ENCODE measurements around the gene TMEM270. TPM values are rescaled to one million over a fixed set of nuclear protein-coding genes. Genes with fewer than 3 reads are reported as not detected.

Gene TMEM270
- polyA plus RNA-seq, 3 donors, result not detected

- H3K4me1 Mint-ChIP-seq, result peaks cover 62% of the 10 kb centered on the region
- intact Hi-C loops (cut with micrococcal nuclease), result no loop called here
- Histone ChIP-seq H3K4me3 (replicated peaks in 1 of 3; ENCODE audit: low read depth in 2 of 3, low read length in 3 of 3) (no peak overlapping the region), H3K27me3 (ENCODE audit: control insufficient read depth in 2 of 2, insufficient read depth in 2 of 2, low read length in 2 of 2) (no peaks in the 10 kb centered on the region), H3K4me1 (ENCODE audit: control insufficient read depth in 1 of 2, insufficient read depth in 2 of 2, low read length in 2 of 2) (peaks cover 62 to 74% of the 10 kb centered on the region in 2 donors), H2AFZ (ENCODE audit: insufficient read depth, low read depth, low read length, poor library complexity, severe bottlenecking) (no peak overlapping the region), H4K20me1 (ENCODE audit: insufficient read depth, low read length) (no peaks in the 10 kb centered on the region), H3K27ac (ENCODE audit: low read depth in 1 of 2, low read length in 2 of 2) (no peak overlapping the region), H3K36me3 (replicated peaks in 1 of 2; ENCODE audit: control insufficient read depth in 1 of 2, insufficient read depth in 2 of 2, low read length in 2 of 2) (no peaks in the 10 kb centered on the region), H3K9ac (ENCODE audit: insufficient read depth, low read length, poor library complexity, severe bottlenecking) (no peak overlapping the region), H3K9me3 (replicated peaks in 1 of 2; ENCODE audit: control insufficient read depth in 1 of 2, insufficient read depth in 1 of 2, low read length in 2 of 2) (no peaks in the 10 kb centered on the region), H3K79me2 (ENCODE audit: insufficient read depth, low read length) (no peaks in the 10 kb centered on the region), H3K4me2 (replicated peaks; ENCODE audit: extremely low read depth, low read length, poor library complexity, severe bottlenecking) (no peak overlapping the region)
- no peaks in the 10 kb centered on the region for H3K36me3 Mint-ChIP-seq
- no peak overlapping the region for H3K4me3 Mint-ChIP-seq
- no peak for TF ChIP-seq CTCF (IDR thresholded peaks at IDR 0.05)
- H3K27ac Mint-ChIP-seq, result peak overlapping the region in 3 of 7 donors; percentile 37 to 87 (median 79)
- WGBS (ENCODE audit: insufficient coverage), result 100% methylated on average over 3 of the region's 10 CpGs
- H3K27me3 Mint-ChIP-seq (ENCODE audit: low read depth in 3 of 3), result peaks cover 10 to 22% (median 13%) of the 10 kb centered on the region in 3 donors
- H3K9me3 Mint-ChIP-seq, result peaks cover 0 to 2% (median 0%) of the 10 kb centered on the region in 7 donors
- no peak for DNase-seq
Observed at GRCh38 chr7:73847941-73848723, 12.8 kb upstream of the TMEM270 start.

GRCh38 chr7:73850781-73851207, 10.2 kb upstream of the TMEM270 start:
- no peak for TF ChIP-seq CTCF (IDR thresholded peaks at IDR 0.05)
- Mint-ChIP-seq H3K4me1 (peaks cover 47% of the 10 kb centered on the region), H3K27ac (peak overlapping the region; percentile 76 to 91 (median 87)), H3K27me3 (ENCODE audit: low read depth in 3 of 3) (peaks cover 21 to 38% (median 30%) of the 10 kb centered on the region in 3 donors), H3K4me3 (peak overlapping the region in 1 of 2 donors; percentile 60), H3K9me3 (peaks cover 0 to 2% (median 0%) of the 10 kb centered on the region in 7 donors), H3K36me3 (no peaks in the 10 kb centered on the region)
- Histone ChIP-seq H3K36me3 (replicated peaks in 1 of 2; ENCODE audit: control insufficient read depth in 1 of 2, insufficient read depth in 2 of 2, low read length in 2 of 2) (no peaks in the 10 kb centered on the region), H3K79me2 (ENCODE audit: insufficient read depth, low read length) (no peaks in the 10 kb centered on the region), H2AFZ (ENCODE audit: insufficient read depth, low read depth, low read length, poor library complexity, severe bottlenecking) (no peak overlapping the region), H3K4me2 (replicated peaks; ENCODE audit: extremely low read depth, low read length, poor library complexity, severe bottlenecking) (no peak overlapping the region), H3K27me3 (ENCODE audit: control insufficient read depth in 2 of 2, insufficient read depth in 2 of 2, low read length in 2 of 2) (peaks cover 3 to 21% of the 10 kb centered on the region in 2 donors), H3K4me3 (replicated peaks in 1 of 3; ENCODE audit: low read depth in 2 of 3, low read length in 3 of 3) (peak overlapping the region in 1 of 3 experiments; percentile 0), H4K20me1 (ENCODE audit: insufficient read depth, low read length) (no peaks in the 10 kb centered on the region), H3K4me1 (ENCODE audit: control insufficient read depth in 1 of 2, insufficient read depth in 2 of 2, low read length in 2 of 2) (peaks cover 41 to 54% of the 10 kb centered on the region in 2 donors), H3K9me3 (replicated peaks in 1 of 2; ENCODE audit: control insufficient read depth in 1 of 2, insufficient read depth in 1 of 2, low read length in 2 of 2) (no peaks in the 10 kb centered on the region), H3K27ac (ENCODE audit: low read depth in 1 of 2, low read length in 2 of 2) (peak overlapping the region; percentile 6 to 56), H3K9ac (ENCODE audit: insufficient read depth, low read length, poor library complexity, severe bottlenecking) (no peak overlapping the region)
- DNase-seq, result peak; percentile 60 to 77 (median 68)
- 20% methylated on average over 1 of the region's 4 CpGs for WGBS (ENCODE audit: insufficient coverage)
- intact Hi-C loops (cut with micrococcal nuclease), result loop anchor here in 1 of 2 donors (10.0 kb wide), 2 partner anchors 116 to 246 kb away; partner anchors contain the start of gene ABHD11

All from CD14-positive monocyte (primary cell).